Hematopoietic multipotent progenitor cell treated with erythropoietin and hydrocortisone succinate and interleukin-3 and kit ligand, for 4 days (in vitro differentiated cells): ENCODE results near the gene PIK3R5.

Source experiments
- DNase-seq: peaks from one replicate; pipeline ENCODE4 v3.0.0-alpha.2; 2015

PIK3R5 gene

GRCh38 chr17:8851600-8851999, 113.9 kb downstream of the PIK3R5 start:
- no peak for DNase-seq

- DNase-seq: no peak
Observed at GRCh38 chr17:8849311-8850041, 116.0 kb downstream of the PIK3R5 start.

- DNase-seq: no peak
Observed at GRCh38 chr17:8847891-8848290, 117.6 kb downstream of the PIK3R5 start.

GRCh38 chr17:8846768-8847211, 118.7 kb downstream of the PIK3R5 start:
- peak; percentile 73 for DNase-seq

GRCh38 chr17:8844229-8845218, 121.0 kb downstream of the PIK3R5 start:
- DNase-seq: no peak

GRCh38 chr17:8843344-8843743, 122.2 kb downstream of the PIK3R5 start:
- DNase-seq: peak; percentile 50

- no peak for DNase-seq
Observed at GRCh38 chr17:8841844-8842243, 123.7 kb downstream of the PIK3R5 start.

- no peak for DNase-seq
Observed at GRCh38 chr17:8839410-8839935, 126.0 kb downstream of the PIK3R5 start.

- DNase-seq: no peak
Observed at GRCh38 chr17:8838551-8839095, 126.9 kb downstream of the PIK3R5 start.

GRCh38 chr17:8837563-8838075, 127.9 kb downstream of the PIK3R5 start:
- DNase-seq: no peak

- DNase-seq: no peak
Observed at GRCh38 chr17:8836821-8837562, 128.5 kb downstream of the PIK3R5 start.

- no peak for DNase-seq
Observed at GRCh38 chr17:8835631-8836364, 129.7 kb downstream of the PIK3R5 start.

- DNase-seq: no peak
Observed at GRCh38 chr17:8835106-8835505, 130.4 kb downstream of the PIK3R5 start.

GRCh38 chr17:8832711-8833352, 132.7 kb downstream of the PIK3R5 start:
- DNase-seq: peak; percentile 53

- DNase-seq: no peak
Observed at GRCh38 chr17:8831234-8831849, 134.2 kb downstream of the PIK3R5 start.

GRCh38 chr17:8830141-8830540, 135.4 kb downstream of the PIK3R5 start:
- no peak for DNase-seq

GRCh38 chr17:8829036-8829941, 136.2 kb downstream of the PIK3R5 start:
- no peak for DNase-seq
